Liver (tissue), 9 donors: Measurements from ENCODE around the gene GRID1. TPM values are rescaled to one million over a fixed set of nuclear protein-coding genes. Genes with fewer than 3 reads are reported as not detected.

Source experiments
- DNase-seq: peaks from one replicate; pipeline ENCODE4 v3.0.0-alpha.2; 2017; ENCODE audit warnings: low spot score
- H3K27ac ChIP-seq, 2 donors: one replicate each; pipeline ENCODE4 v1.7.0; 2013; ENCODE audit warnings: inconsistent platforms in 2 of 2, low read length in 2 of 2, control low read depth in 1 of 2, low read depth in 1 of 2, mild to moderate bottlenecking in 1 of 2
- H3K27me3 ChIP-seq, 4 donors: one replicate each; pipeline versions ENCODE4 v1.6.1 to v1.7.0; 2013; ENCODE audit warnings: low read length in 3 of 4, inconsistent platforms in 1 of 4, mild to moderate bottlenecking in 1 of 4, moderate library complexity in 1 of 4; ENCODE audit not compliant: control insufficient read depth in 4 of 4, insufficient read depth in 4 of 4
- H3K36me3 ChIP-seq, 4 donors: one replicate each; pipeline versions ENCODE4 v1.6.1 to v1.7.0; 2013; ENCODE audit warnings: low read length in 3 of 4, mild to moderate bottlenecking in 3 of 4, low read depth in 1 of 4, moderate library complexity in 1 of 4; ENCODE audit not compliant: control insufficient read depth in 4 of 4, insufficient read depth in 3 of 4
- H3K4me1 ChIP-seq, 4 donors: one replicate each; pipeline versions ENCODE4 v1.6.1 to v1.7.0; 2013; ENCODE audit warnings: low read length in 3 of 4, mild to moderate bottlenecking in 3 of 4, moderate library complexity in 1 of 4; ENCODE audit not compliant: control insufficient read depth in 4 of 4, insufficient read depth in 4 of 4
- H3K4me3 ChIP-seq, 3 donors: one replicate each; pipeline versions ENCODE4 v1.6.1 to v1.7.0; 2013; ENCODE audit warnings: low read length in 3 of 3, control low read depth in 1 of 3, low read depth in 1 of 3, mild to moderate bottlenecking in 1 of 3
- H3K9ac ChIP-seq, 2 donors: one replicate each; pipeline ENCODE4 v1.7.0; 2013; ENCODE audit warnings: low read length in 2 of 2, mild to moderate bottlenecking in 2 of 2, moderate library complexity in 2 of 2, control low read depth in 1 of 2, low read depth in 1 of 2
- H3K9me3 ChIP-seq, 4 donors: one replicate each; pipeline versions ENCODE4 v1.6.1 to v1.7.0; 2013; ENCODE audit warnings: low read length in 3 of 4; ENCODE audit not compliant: control insufficient read depth in 4 of 4
- ATF3 ChIP-seq: IDR thresholded peaks from 2 replicates; pipeline ENCODE4 v1.6.1; 2016; ENCODE audit warnings: antibody characterized with exemption
- CTCF ChIP-seq: fragments of 150-350 bp; IDR thresholded peaks from 2 replicates; pipeline ENCODE4 v1.5.1; 2017; ENCODE audit warnings: improper control_type of control experiment, low read depth, low read length; ENCODE audit not compliant: missing input control
- EGR1 ChIP-seq, 2 donors: IDR thresholded peaks; 2 replicates each; pipeline ENCODE4 v1.6.1; 2016 to 2018; ENCODE audit warnings: antibody characterized with exemption in 2 of 2, low read depth in 2 of 2
- FOXA1 ChIP-seq: IDR thresholded peaks from 2 replicates; pipeline ENCODE4 v1.6.1; 2016; ENCODE audit warnings: antibody characterized with exemption
- FOXA2 ChIP-seq: IDR thresholded peaks from 2 replicates; pipeline ENCODE4 v1.6.1; 2016; ENCODE audit warnings: antibody characterized with exemption
- GABPA ChIP-seq, 2 donors: IDR thresholded peaks in 1 of 2; conservative IDR thresholded peaks in 1 of 2; 2 replicates each; pipeline ENCODE4 v1.6.1; 2016; ENCODE audit warnings: antibody characterized with exemption in 2 of 2, mild to moderate bottlenecking in 1 of 2, moderate library complexity in 1 of 2
- HNF4A ChIP-seq, 2 donors: conservative IDR thresholded peaks; 2 replicates each; pipeline ENCODE4 v1.6.1; 2016; ENCODE audit warnings: antibody characterized with exemption in 2 of 2, mild to moderate bottlenecking in 2 of 2
- HNF4G ChIP-seq: IDR thresholded peaks from 2 replicates; pipeline ENCODE4 v1.6.1; 2016; ENCODE audit warnings: antibody characterized with exemption
- JUND ChIP-seq, 2 donors: IDR thresholded peaks; 2 replicates each; pipeline ENCODE4 v1.6.1; 2016; ENCODE audit warnings: antibody characterized with exemption in 2 of 2
- MAX ChIP-seq: IDR thresholded peaks from 2 replicates; pipeline ENCODE4 v1.6.1; 2016; ENCODE audit warnings: antibody characterized with exemption
- NR2F2 ChIP-seq: IDR thresholded peaks from 2 replicates; pipeline ENCODE4 v1.6.1; 2016; ENCODE audit warnings: antibody characterized with exemption
- RAD21 ChIP-seq, 2 donors: IDR thresholded peaks; 2 replicates each; pipeline ENCODE4 v1.6.1; 2016; ENCODE audit warnings: antibody characterized with exemption in 2 of 2, mild to moderate bottlenecking in 2 of 2
- REST ChIP-seq: IDR thresholded peaks from 2 replicates; pipeline ENCODE4 v1.6.1; 2016; ENCODE audit warnings: antibody characterized with exemption, mild to moderate bottlenecking
- RXRA ChIP-seq, 2 donors: IDR thresholded peaks; 2 replicates each; pipeline ENCODE4 v1.6.1; 2017 to 2018; ENCODE audit warnings: antibody characterized with exemption in 2 of 2, mild to moderate bottlenecking in 1 of 2
- SP1 ChIP-seq: IDR thresholded peaks from 2 replicates; pipeline ENCODE4 v1.6.1; 2018; ENCODE audit warnings: antibody characterized with exemption, mild to moderate bottlenecking
- TAF1 ChIP-seq: conservative IDR thresholded peaks from 2 replicates; pipeline ENCODE4 v1.6.1; 2016; ENCODE audit warnings: antibody characterized with exemption, mild to moderate bottlenecking
- YY1 ChIP-seq: IDR thresholded peaks from 2 replicates; pipeline ENCODE4 v1.6.1; 2016; ENCODE audit warnings: antibody characterized with exemption, mild to moderate bottlenecking
- ZBTB33 ChIP-seq: IDR thresholded peaks from 2 replicates; pipeline ENCODE4 v1.6.1; 2016; ENCODE audit warnings: antibody characterized with exemption
- WGBS: extraction: QIAGEN DNeasy Blood & Tissue Kit; methylation state at CpG from one replicate; pipeline ENCODE4 v1.1.7; 2013; 5-methylcytosine and 5-hydroxymethylcytosine counted together
- polyA plus RNA-seq, 2 donors: library from polyadenylated mRNA; stranded (reverse) in 1 of 2; unstranded in 1 of 2; fragments of 200-250 nt in 1 of 2; fragments of >200 nt in 1 of 2; fragmentation: Nextera tagmentation in 1 of 2; extraction: Ambion mirVana in 1 of 2; gene quantifications; one replicate each; pipeline versions ENCODE4 v1.2.1 to v1.2.3, GENCODE V29; 2013 to 2015
- total RNA-seq, 2 donors: library from RNA; depleted of rRNA; stranded (reverse); fragments of >200 nt; gene quantifications; one replicate each; pipeline ENCODE4 v1.2.3, GENCODE V29; 2014
- donor health status: healthy.
- donor health status: healthy.
- donor health status: healthy.
- donor health status: healthy.
- donor health status: healthy.

GRID1 gene
- total and polyA plus RNA-seq, 4 donors = 0.09 to 0.17 (median 0.14) TPM; not detected in 1

GRCh38 chr10:86085136-86085535, 281.5 kb downstream of the GRID1 start:
- 59% methylated on average over 8 of the region's 8 CpGs for WGBS
- TF ChIP-seq RAD21 (IDR thresholded peaks at IDR 0.05) (no peak), HNF4G (no peak), YY1 (no peak), FOXA1 (no peak), JUND (IDR thresholded peaks at IDR 0.05) (no peak), REST (no peak), HNF4A (conservative IDR thresholded peaks at IDR 0.05) (no peak), EGR1 (IDR thresholded peaks at IDR 0.05; ENCODE audit: low read depth in 2 of 2) (no peak), ZBTB33 (no peak), FOXA2 (no peak), TAF1 (no peak), CTCF (no peak), RXRA (IDR thresholded peaks at IDR 0.05) (no peak), MAX (no peak), SP1 (no peak), GABPA (IDR thresholded peaks at IDR 0.05 in 1 of 2, conservative IDR thresholded peaks at IDR 0.05 in 1 of 2) (no peak), NR2F2 (no peak), ATF3 (no peak)
- peaks cover 0 to 3% (median 0%) of the 10 kb centered on the region in 4 donors for H3K27me3 ChIP-seq
- no peak overlapping the region for H3K9ac ChIP-seq
- no peak overlapping the region for H3K27ac ChIP-seq
- H3K4me1 ChIP-seq = no peaks in the 10 kb centered on the region
- H3K4me3 ChIP-seq = no peak overlapping the region
- H3K9me3 ChIP-seq = no peaks in the 10 kb centered on the region
- H3K36me3 ChIP-seq = no peaks in the 10 kb centered on the region
- no peak for DNase-seq
